DOHH2 (cell line): Measurements from ENCODE around the gene SUN2.

Experiments
- H3F3A ChIP-seq: fragments of 200-600 bp; sonication (generic), shearing (Covaris generic); 2 replicates; pipeline ENCODE4 v1.6.0; 2016; ENCODE audit warnings: antibody characterized with exemption, mild to moderate bottlenecking; ENCODE audit not compliant: control insufficient read depth, insufficient read depth
- H3K27ac ChIP-seq: fragments of 200-600 bp; sonication (generic); 2 replicates; pipeline ENCODE4 v1.5.1; 2014; ENCODE audit warnings: low read depth, mild to moderate bottlenecking, low read length, moderate library complexity
- H3K27me3 ChIP-seq: fragments of 200-600 bp; sonication (generic); 2 replicates; pipeline ENCODE4 v1.6.1; 2014; ENCODE audit warnings: mild to moderate bottlenecking, low read length, mixed read lengths; ENCODE audit not compliant: control insufficient read depth
- H3K36me3 ChIP-seq: fragments of 200-600 bp; sonication (generic); 2 replicates; pipeline ENCODE4 v1.6.1; 2014; ENCODE audit warnings: mild to moderate bottlenecking, low read length, moderate library complexity, mixed read lengths; ENCODE audit not compliant: control insufficient read depth
- H3K4me1 ChIP-seq: fragments of 200-600 bp; sonication (generic); 2 replicates; pipeline ENCODE4 v1.6.1; 2014; ENCODE audit warnings: mild to moderate bottlenecking, low read length, mixed read lengths; ENCODE audit not compliant: control insufficient read depth
- H3K4me2 ChIP-seq: fragments of 200-600 bp; sonication (generic); 2 replicates; pipeline ENCODE4 v1.6.0; 2014; ENCODE audit warnings: mild to moderate bottlenecking, low read length, moderate library complexity
- H3K4me3 ChIP-seq: fragments of 200-600 bp; sonication (generic); 2 replicates; pipeline ENCODE4 v1.5.1; 2014; ENCODE audit warnings: mild to moderate bottlenecking, low read length, mixed read lengths
- H3K79me2 ChIP-seq: fragments of 200-600 bp; sonication (generic); 2 replicates; pipeline ENCODE4 v1.6.1; 2014; ENCODE audit warnings: mild to moderate bottlenecking, low read length, mixed read lengths; ENCODE audit not compliant: control insufficient read depth
- H3K9me2 ChIP-seq: fragments of 200-600 bp; sonication (generic); replicated peaks from 2 replicates; pipeline ENCODE4 v1.6.1; 2014; ENCODE audit warnings: mild to moderate bottlenecking, low read length, mixed read lengths; ENCODE audit not compliant: control insufficient read depth
- H3K9me3 ChIP-seq: fragments of 200-600 bp; sonication (generic); 2 replicates; pipeline ENCODE4 v1.6.1; 2014; ENCODE audit warnings: antibody characterized with exemption, low read length, mixed read lengths; ENCODE audit not compliant: control insufficient read depth, insufficient read depth
- H4K20me1 ChIP-seq: fragments of 200-600 bp; sonication (generic); 2 replicates; pipeline ENCODE4 v1.6.0; 2014; ENCODE audit warnings: low read depth, mild to moderate bottlenecking, antibody characterized with exemption, low read length, moderate library complexity; ENCODE audit not compliant: control insufficient read depth, insufficient read depth
- CTCF ChIP-seq: fragments of 200-600 bp; sonication (generic); IDR thresholded peaks from one replicate; pipeline ENCODE4 v1.5.1; 2014; ENCODE audit warnings: antibody characterized with exemption, mild to moderate bottlenecking, low read depth, low read length; ENCODE audit not compliant: poor library complexity, severe bottlenecking
- EZH2phosphoT487 ChIP-seq: fragments of 200-600 bp; sonication (generic); IDR thresholded peaks from 2 replicates; pipeline ENCODE4 v1.6.1; 2017; ENCODE audit warnings: borderline replicate concordance, mild to moderate bottlenecking, antibody characterized with exemption, low read length, moderate library complexity, mixed read lengths

SUN2 gene

GRCh38 chr22:38689651-38690050 is 66.1 kb downstream of the SUN2 start:
- Histone ChIP-seq H3K9me3 (no peaks in the 10 kb centered on the region), H3K4me2 (no peak overlapping the region), H4K20me1 (peaks cover 7% of the 10 kb centered on the region; the same call in 1 of the 2 replicates), H3K36me3 (peaks cover 78% of the 10 kb centered on the region), H3K79me2 (peaks cover 37% of the 10 kb centered on the region), H3F3A (peaks cover 9% of the 10 kb centered on the region), H3K27ac (no peak overlapping the region), H3K4me3 (no peak overlapping the region), H3K4me1 (peaks cover 10% of the 10 kb centered on the region), H3K9me2 (no peaks in the 10 kb centered on the region), H3K27me3 (no peaks in the 10 kb centered on the region)
- TF ChIP-seq EZH2phosphoT487 (no peak), CTCF (no peak)

- peaks cover 5% of the 10 kb centered on the region; the same call in 1 of the 2 replicates for H4K20me1 ChIP-seq
- H3K4me2 ChIP-seq, result no peak overlapping the region
- no peaks in the 10 kb centered on the region for H3K9me3 ChIP-seq
- H3K27ac ChIP-seq, result no peak overlapping the region
- no peak overlapping the region for H3K4me3 ChIP-seq
- no peak for TF ChIP-seq CTCF
- no peak for TF ChIP-seq EZH2phosphoT487
- H3K4me1 ChIP-seq, result peaks cover 14% of the 10 kb centered on the region
- peaks cover 29% of the 10 kb centered on the region for H3K79me2 ChIP-seq
- H3F3A ChIP-seq, result peaks cover 18% of the 10 kb centered on the region
- no peaks in the 10 kb centered on the region for H3K27me3 ChIP-seq
- peaks cover 72% of the 10 kb centered on the region for H3K36me3 ChIP-seq
- no peaks in the 10 kb centered on the region for H3K9me2 ChIP-seq
Measured at GRCh38 chr22:38685761-38686160, 70.0 kb downstream of the SUN2 start.

GRCh38 chr22:38684895-38685294 is 70.9 kb downstream of the SUN2 start:
- peaks cover 5% of the 10 kb centered on the region; the same call in 1 of the 2 replicates for H4K20me1 ChIP-seq
- H3F3A ChIP-seq, result peaks cover 18% of the 10 kb centered on the region
- peaks cover 28% of the 10 kb centered on the region for H3K79me2 ChIP-seq
- no peak overlapping the region for H3K4me2 ChIP-seq
- H3K27me3 ChIP-seq, result no peaks in the 10 kb centered on the region
- H3K36me3 ChIP-seq, result peaks cover 70% of the 10 kb centered on the region
- H3K9me3 ChIP-seq, result no peaks in the 10 kb centered on the region
- no peak overlapping the region for H3K27ac ChIP-seq
- TF ChIP-seq EZH2phosphoT487, result no peak
- no peak for TF ChIP-seq CTCF
- H3K4me3 ChIP-seq, result no peak overlapping the region
- peaks cover 14% of the 10 kb centered on the region for H3K4me1 ChIP-seq
- no peaks in the 10 kb centered on the region for H3K9me2 ChIP-seq
